GM18858 (cell line): ENCODE results near the gene CTRL.

Experiments
- ATAC-seq: cut with Tn5 transposase; IDR thresholded peaks from one replicate; pipeline ENCODE4 v1.9.1; 2021; ENCODE audit not compliant: unreplicated experiment

Gene CTRL

GRCh38 chr16:67892899-67893742 is 38.5 kb downstream of the CTRL start, which contains the start of gene PSKH1:
Gene PSKH1 (plus strand): TSS chr16:67893254. CDS start chr16:67908750, 15,496 bp downstream.
- ATAC-seq = peak; percentile 55

GRCh38 chr16:67892375-67892774 is 39.3 kb downstream of the CTRL start:
- no peak for ATAC-seq

GRCh38 chr16:67888331-67888730 is 43.3 kb downstream of the CTRL start:
- no peak for ATAC-seq

- ATAC-seq = no peak
Measured at GRCh38 chr16:67886387-67886786, 45.3 kb downstream of the CTRL start.

GRCh38 chr16:67885976-67886375 is 45.7 kb downstream of the CTRL start:
- ATAC-seq = no peak

- ATAC-seq = no peak
Measured at GRCh38 chr16:67885545-67885944, 46.1 kb downstream of the CTRL start.

GRCh38 chr16:67884684-67885083 is 47.0 kb downstream of the CTRL start, which contains the start of gene NRN1L:
Gene NRN1L (plus strand): TSS chr16:67884885. CDS start chr16:67884904, 19 bp downstream.
- no peak for ATAC-seq

GRCh38 chr16:67883872-67884261 is 47.8 kb downstream of the CTRL start:
- no peak for ATAC-seq

GRCh38 chr16:67883146-67883871 is 48.4 kb downstream of the CTRL start:
- no peak for ATAC-seq

GRCh38 chr16:67882374-67883145 is 49.1 kb downstream of the CTRL start:
- no peak for ATAC-seq

GRCh38 chr16:67881621-67882161 is 50.0 kb downstream of the CTRL start:
- ATAC-seq = no peak

GRCh38 chr16:67880584-67880983 is 51.1 kb downstream of the CTRL start:
- ATAC-seq = no peak

- no peak for ATAC-seq
Measured at GRCh38 chr16:67879936-67880335, 51.7 kb downstream of the CTRL start.
